Muscle of leg (tissue), 9 donors: ENCODE data around the gene HYCC1. TPM values are rescaled to one million over a fixed set of nuclear protein-coding genes. Genes with fewer than 3 reads are reported as not detected.

Experiments used
- polyA plus RNA-seq, 8 donors: library from polyadenylated mRNA; unstranded; fragments of 120-200 nt; gene quantifications; one replicate each; pipeline versions ENCODE4 v1.2.1 to v1.2.3, GENCODE V29; 2013; ENCODE audit warnings: inconsistent platforms in 1 of 8, low replicate concordance in 1 of 8; ENCODE audit not compliant: insufficient read length in 8 of 8, insufficient read depth in 1 of 8
- total RNA-seq: library from RNA; stranded (reverse); fragments of 120-200 nt; gene quantifications from one replicate; pipeline ENCODE4 v1.2.4, GENCODE V29; 2013

HYCC1 gene
- total and polyA plus RNA-seq, 9 donors: 14.1 to 27.2 (median 22.9) TPM

Other genes starting within 250 kb of the HYCC1 start
- gene TOMM7, start 191.3 kb downstream of the HYCC1 start, total RNA-seq: 695 TPM
- gene TOMM7, start 191.3 kb downstream of the HYCC1 start, polyA plus RNA-seq: 100 to 1,000 TPM; 648 to 986 (median 861) TPM
- gene KLHL7, start 91.7 kb upstream of the HYCC1 start, total RNA-seq: 22.4 TPM
- 10 to 100 TPM; 17.6 to 29.6 (median 21.5) TPM for gene KLHL7, start 91.7 kb upstream of the HYCC1 start, polyA plus RNA-seq
- gene NUP42, start 167.9 kb upstream of the HYCC1 start, total RNA-seq: 31.7 TPM
- gene NUP42, start 167.9 kb upstream of the HYCC1 start, polyA plus RNA-seq: 10 to 100 TPM; 25.2 to 37.9 (median 31.6) TPM
- gene GPNMB, start 232.6 kb upstream of the HYCC1 start, total RNA-seq: 98.1 TPM
- gene GPNMB, start 232.6 kb upstream of the HYCC1 start, polyA plus RNA-seq: 10 to 100 TPM; 29.1 to 77.4 (median 48.1) TPM